Tongue (tissue), 2 donors: ENCODE measurements around the gene TUSC2. TPM values are rescaled to one million over a fixed set of nuclear protein-coding genes. Genes with fewer than 3 reads are reported as not detected.
A peak's percentile ranks its signal among the peaks of the same experiment; 100 is the strongest.

Experiments
- DNase-seq: peaks from one replicate; pipeline ENCODE4 v3.0.0-alpha.2; 2015
- total RNA-seq: library from RNA; depleted of rRNA; stranded (reverse); fragments of >200 nt; gene quantifications from one replicate; pipeline ENCODE4 v1.2.3, GENCODE V29; 2014

TUSC2 gene
- total RNA-seq, 1 donor from 2014 or later: 40.0 TPM

DNA sequence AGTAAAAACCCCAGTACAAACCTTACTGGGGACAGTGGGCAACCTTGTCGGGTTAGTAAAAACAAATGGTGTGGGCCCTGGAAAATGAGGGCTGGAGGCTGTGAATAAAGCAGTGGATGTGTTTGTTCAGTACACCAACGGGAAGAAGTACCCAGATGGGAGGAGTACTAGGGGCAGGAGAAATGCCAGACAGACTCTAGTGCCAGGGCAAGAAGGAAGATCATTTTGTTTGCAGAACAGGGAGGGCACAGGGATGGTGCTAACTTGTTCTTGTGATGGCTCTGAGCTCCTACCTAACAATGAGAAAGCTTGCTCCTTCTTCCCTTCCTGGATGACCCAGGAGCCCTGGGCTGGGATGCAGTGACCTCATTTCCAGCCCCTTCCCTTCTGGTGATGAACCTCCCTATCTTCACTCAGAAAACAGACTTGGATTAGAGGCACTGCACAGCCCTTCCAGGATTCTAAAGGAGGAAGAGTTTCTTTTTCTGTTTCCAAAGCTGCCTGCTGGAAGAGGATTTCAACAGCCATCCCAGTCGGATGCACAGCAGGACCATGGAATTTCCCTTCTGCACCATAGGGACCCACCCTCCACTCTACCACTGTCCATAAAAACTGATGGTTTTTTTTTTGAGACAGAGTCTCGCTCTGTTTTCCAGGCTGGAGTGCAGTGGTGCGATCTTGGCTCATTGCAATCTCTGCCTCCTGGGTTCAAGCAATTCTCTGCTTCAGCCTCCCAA lies 6.5 kb upstream of the TUSC2 start:
- DNase-seq: no peak

DNA sequence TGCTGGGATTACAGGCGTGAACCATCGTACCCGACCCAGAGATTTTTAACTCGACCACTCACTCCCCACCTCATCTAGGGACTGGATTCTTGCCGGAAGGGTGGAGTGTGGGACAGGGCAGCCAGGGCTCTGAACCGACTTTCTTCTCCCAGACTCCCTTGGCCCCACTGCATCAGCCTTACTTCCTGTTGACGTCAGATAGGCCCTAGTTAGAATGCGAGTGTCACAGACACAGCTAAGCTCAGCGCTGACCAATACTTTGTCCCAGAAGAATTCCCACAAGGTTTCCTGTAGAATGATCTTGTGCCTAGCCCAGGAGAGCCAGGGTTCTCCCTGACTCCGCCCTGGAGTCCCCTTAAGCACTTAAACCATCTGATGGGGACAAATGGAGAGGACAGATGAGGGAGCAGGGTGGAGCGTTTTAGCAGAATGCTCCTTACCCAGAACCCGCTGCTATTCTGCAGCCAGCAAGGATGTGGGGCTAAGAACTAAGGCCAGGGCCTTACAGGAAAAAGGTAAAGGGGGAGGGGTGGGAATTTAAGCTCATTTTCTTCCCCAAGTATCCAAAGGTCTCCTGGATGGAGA lies 5.8 kb upstream of the TUSC2 start:
- no peak for DNase-seq

DNA sequence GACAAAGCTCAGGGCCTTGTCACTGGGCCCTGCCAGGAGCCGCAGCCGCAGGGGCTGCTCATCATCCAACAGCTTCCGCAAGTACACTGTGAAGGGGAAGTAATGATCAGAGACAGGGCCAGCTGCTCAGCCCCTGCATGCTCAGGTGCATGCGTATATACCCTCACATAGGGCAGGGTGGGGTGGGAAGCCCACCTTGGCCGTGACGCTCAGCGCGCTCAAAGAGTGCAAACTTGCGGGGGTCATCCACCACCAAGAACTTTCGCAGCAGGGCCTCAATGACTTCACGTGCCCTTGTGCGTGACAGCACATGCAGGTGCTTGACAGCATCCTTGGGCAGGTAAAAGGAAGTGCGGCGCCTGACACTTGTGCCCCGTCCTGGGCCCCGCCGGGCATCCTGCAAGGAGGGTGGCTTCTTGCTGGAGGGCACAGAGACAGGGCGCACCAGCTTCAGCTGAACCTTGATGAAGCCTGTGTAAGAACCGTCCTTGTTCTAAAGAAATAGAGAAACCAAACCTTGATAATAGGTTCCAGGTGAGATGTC lies 3.4 kb upstream of the TUSC2 start:
- DNase-seq: no peak

DNA sequence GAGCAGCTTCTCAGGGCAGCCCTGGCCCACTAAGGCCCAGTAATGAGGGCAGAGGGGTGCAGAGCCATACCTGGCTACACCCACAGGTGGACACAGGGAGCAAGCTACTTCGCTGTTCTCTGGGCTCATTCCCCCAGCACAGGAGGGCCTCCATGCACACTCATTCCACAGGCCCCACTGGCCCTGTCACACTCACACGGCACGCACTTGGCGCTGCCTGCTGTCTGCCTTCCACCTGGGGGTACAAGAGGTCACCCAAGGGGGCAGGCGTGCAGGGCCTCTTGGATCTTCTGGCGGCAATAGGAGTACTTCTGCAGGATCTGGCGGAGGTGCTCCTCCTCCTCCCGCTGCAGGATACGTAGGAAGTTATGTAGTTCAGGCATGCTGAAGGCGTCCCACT lies 2.3 kb upstream of the TUSC2 start:
- no peak for DNase-seq

DNA sequence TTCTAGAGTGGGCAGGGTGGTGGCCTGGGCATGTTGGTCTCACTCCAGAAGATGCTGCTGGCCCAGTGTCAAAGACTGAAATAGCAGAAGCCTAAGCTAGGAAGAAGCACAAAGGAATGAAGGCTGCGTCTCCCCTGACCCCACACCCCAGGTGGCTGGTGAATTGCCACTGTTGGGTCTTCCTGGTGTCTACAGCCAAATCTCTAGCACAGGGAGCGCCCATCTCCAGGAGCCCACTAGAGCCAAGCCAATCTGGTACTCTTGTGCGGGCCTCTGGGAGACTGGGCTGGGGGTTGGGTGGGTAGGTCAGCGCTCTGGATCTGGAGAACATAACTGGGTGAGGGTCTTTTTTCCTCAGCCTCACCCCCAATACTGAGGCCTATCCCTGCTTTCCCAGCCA lies 894 bp downstream of the TUSC2 start:
- no peak for DNase-seq

DNA sequence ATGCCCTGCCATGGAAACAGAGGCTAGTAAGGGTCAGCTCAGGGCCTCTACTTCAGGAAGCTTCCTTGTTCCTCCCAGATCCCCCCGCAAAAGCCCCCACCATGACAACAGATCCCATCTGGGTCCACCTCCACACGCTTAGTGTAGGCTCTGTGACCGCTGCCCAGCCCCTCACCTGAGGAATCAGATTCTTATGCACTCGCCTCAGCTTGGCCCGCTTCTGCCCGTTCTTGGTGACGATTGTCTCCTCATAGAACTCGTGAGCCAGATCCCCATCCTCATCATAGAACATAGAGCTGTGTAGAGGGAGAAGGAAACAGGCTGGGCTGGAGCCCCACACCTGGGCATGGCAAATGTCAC lies 1.9 kb downstream of the TUSC2 start:
- no peak for DNase-seq

DNA sequence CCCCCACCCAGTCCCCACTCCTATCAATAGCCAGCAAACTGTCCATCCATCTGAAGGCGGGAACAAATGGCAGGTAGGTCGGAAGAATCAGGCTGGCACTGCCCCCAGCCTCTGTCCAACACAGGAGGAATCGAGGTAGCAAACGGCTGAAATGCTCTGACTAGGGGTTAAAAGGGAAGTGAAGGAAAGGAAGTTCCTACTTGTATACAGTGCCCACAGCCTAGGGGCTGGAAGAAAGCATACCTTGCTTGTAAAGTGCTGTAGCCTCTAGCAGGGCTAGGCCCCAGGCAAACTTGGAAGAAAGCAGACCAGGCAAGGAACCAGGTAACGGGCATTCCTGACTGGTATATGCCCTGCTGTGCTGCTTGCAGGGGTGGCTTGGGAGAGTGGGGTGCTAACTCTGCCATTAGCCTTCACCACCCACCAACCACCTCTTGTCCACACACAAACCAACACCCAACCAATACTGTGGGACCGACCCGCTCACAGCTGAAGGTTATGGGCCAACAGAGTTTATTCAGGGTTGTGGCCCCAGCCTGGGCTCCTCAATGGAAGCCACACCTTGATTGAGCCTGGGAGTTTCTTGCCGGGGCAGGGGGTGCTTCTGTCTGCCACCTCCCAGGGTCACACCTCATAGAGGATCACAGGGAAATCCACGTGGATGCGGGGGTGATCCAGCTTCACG lies 2.4 kb downstream of the TUSC2 start:
- no peak for DNase-seq

DNA sequence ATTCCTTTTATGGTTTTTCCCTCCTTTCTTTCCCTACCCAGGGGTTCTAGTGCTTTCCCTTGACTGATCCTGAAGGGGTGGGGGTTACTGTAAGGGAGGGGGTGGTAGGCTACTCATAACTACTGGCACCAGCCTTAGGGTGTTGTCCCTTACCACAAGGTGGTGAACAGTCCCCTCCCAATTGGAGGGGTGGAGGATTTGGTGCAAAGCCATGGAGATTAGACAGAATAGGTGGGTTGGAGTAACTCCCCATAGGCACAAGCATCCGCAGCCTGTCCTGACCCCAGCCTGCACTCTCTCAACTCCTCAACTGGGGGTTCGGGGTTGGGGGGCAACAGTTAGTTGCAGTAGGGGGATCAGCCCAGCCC lies 2.9 kb downstream of the TUSC2 start:
- no peak for DNase-seq

DNA sequence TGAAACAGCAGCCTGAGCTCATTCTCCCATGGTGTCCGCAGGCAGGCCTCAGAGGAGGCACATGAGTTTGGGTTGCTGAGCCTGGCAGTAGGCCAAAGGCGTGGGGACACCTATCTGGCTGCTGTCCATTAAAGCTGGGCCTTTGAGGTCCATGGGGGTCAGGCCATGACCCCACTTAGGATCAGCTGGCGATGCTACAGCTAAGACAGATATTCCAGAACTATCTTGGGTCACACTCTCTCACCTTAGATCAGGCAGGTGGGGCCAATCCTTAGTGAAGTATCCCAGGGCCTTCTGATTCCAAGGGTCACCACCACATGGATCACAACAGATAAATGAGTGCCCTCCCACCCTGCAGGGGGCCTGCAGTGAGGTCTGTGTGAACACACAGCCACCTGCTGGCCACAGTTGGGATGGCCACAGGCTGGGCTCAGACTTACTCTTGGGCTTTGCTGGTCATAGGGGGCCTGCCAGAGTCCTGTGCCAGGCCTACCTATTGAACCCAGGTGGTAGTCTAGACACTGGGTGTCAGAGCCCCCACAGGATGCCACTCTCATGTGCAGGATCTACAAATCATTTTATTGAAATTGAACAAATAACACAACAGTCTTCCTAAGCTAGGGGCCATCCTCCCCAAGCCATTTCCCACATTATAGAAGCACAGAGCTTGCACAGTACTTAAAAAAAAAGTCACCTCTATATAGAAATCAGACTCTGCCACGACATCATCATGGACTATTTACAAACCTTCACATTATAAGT lies 3.5 kb downstream of the TUSC2 start:
- peak; percentile 70 for DNase-seq

DNA sequence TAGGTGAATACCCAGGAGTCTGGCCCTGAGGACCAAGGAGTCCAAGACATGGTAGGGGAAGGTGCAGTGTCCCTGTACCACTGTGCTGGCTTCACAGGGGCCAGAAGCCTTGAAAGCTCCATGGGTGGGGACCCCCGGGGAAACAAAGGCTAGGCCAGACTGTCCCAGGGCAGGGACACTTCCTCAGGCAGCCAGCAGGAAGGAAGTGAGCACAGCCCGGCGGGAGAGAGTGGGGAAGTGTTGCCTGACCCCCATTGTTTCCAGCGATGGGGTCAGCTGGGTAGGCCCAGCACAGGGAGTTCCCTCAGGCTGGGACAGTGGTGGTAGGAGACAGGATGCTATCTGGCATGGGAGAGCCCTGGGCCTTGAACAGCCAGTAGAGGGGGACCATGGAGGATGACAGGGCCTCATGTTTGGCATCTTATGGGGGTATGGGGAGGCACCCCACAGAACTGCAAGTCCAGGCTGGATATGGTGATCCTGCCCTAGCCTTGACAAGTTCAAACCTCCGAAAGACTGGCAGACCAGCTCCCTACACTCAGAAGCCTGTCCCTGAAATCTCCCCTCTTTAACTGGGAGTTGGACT lies 4.3 kb downstream of the TUSC2 start:
- DNase-seq: no peak

DNA sequence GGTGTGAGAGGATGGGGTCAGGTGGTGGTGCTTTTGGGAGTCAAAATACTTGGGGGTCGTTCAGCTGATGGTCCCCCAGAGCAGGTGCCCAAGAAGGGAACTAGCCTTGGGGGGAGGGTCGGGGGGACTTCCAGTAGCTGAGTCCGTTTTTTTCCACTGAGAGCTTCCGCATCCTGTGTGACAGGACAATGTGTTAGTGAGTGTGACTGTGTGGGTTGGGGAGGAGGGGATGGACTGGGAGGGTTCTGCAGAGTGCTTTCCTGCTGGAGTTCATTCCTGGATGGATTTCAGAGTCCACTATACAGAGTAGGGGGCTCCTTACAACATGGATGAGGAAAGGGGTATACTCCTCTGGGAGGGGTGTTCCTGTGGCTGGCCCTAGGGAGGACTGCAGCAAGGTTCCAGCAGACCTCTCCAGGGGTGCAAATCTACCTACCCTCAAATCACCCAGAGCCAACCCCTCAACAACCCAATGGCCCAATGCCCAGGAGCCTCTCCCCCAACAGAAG lies 4.9 kb downstream of the TUSC2 start:
- no peak for DNase-seq

DNA sequence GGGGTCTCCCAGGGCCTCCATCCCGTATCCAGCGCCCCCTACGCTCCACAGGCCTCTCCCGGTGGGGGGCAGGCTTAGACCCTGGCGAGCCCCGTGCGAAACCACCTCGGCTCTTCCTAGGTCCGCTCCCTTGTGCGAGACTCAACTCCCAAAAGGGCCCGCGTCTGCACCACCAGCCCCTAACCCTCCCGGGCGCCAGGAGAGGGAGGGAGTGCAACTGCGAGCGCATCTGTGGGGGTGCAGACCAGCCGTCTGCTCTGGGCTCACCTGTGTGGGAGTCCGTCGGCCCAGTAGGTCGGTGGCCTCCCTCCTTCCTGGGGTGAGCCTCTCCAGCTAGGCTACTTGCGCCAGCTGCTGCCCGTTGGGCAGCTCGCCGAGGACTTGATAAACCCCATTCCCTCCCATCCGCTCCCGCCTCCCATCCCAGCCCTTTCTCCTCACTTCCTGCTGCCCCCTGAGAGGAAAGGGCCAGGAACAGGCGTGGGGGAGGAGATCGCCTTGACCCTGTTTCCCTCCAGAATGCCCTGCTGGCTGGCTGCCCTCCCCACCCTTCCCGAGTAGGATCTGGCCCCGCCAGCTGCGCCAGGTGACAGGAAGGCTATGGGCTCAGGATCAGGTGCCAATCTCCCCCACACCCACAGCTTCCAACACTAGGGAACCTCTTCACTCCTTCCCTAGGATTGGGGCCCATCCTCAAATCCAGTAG lies 5.5 kb downstream of the TUSC2 start, which contains the start of gene HYAL2:
Gene HYAL2, minus strand, starts transcription at position 360 of the 706 bp plus-strand sequence. CDS start 2,256 bp downstream, outside the sequence.
- no peak for DNase-seq

DNA sequence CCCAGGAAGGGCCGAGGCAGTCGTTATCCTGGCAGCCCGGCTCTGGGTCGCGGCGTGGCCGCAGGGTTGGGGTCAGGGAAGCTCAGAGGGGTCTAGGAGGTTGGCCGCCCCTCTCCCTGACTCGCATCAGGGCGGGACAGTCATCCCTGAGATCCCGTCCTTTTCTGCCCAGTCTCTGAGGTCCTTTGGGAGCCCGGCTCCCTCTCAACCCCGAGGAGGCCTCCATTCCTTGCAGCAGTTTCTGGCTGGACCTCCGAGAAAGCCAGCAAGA lies 6.0 kb downstream of the TUSC2 start:
- no peak for DNase-seq

DNA sequence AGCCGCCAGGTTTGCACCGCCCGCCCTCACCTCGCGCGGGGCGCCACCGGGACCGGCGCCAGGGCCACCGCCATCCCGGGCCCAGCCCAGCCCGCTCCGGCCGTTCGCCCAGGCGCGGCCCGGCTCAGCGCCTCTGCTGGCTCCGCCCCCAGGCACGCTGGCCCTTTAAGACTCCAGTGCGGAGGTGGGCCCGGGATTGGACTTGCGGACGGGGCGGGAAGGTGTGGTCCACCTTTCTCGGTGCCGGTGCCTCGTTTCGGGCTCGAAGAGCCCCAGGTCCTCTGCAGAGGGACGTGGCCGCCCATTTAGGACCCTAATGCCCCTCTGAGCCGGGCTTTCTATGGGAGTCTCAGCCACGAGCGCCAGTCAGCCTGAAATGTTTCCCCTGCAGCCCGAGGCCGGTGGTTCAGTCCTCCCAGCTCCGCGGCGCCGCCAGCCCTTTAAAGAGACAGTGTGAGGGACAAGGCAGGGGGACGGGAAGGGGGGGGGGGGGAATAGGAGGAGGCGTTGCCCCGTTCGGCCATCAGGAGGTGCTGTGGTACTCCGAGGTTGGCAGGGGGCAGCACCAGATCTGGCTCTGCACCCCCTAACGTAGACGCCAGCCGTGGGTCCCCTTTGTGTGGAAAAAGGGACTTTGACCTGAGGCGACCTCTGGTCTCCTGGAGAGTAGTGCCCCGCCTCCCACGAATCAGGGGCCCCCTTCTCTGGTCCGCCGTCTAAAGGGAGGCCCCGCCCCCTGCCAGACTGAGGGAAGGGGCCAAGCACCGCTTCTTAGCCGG lies 6.5 kb downstream of the TUSC2 start:
- peak; percentile 96 for DNase-seq

DNA sequence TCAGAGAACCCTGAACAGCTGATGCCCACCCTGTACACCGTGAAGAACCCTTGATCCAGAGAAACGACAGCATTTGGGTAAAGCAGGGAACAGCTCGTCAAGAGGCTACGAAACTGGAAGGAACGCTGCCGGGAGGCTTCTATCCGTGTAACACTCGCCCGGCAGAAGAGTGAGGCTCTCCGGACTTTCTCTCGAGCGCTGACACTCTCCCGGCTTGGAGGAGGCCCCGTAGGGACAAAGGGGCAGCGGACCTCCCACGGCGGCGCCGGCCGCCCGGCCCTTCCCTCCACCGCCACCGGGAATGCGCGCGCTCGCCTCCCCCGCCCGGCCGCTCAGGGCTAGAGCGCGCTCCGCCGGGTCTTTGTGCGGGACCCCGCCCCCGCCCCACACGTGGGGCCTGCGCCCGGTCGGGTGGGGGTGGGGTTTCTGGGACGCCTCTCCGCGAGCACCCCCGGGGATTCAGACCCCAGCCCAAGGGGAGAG lies 7.1 kb downstream of the TUSC2 start:
- DNase-seq: peak; percentile 91

DNA sequence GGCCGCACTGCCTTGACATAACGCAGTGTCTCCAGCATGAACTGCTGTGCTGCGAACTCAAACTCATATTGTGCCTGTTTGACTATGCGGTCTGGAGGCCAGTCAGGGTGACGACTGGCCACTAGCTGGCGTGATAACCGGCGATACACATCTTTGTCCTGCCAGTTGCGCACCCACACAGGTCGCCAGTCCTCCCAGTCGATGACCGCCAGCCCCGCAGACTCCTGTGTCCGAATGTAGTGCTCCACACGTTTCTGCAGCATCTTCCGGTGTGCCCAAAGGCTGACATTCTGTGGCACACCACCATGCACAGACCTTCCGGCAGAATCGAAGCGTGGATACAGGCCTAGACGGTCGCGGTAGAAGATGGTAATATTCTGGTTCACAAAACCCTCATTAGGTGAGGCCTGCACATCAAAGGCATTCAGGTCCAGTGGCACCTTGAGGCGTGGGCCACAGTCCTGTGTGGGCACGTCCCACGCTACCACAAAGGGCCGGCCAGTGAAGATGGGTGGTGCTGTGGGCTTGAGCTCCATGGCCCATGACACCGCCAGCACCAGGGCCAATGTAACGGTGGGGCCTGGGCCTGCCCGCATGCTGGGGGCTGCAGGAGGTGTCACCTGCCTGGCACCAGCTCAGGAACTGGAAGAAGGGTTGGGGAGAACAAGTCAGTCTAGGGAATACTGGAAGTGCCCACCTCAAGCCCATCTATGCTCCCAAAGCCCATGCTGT lies 8.0 kb downstream of the TUSC2 start:
- no peak for DNase-seq

DNA sequence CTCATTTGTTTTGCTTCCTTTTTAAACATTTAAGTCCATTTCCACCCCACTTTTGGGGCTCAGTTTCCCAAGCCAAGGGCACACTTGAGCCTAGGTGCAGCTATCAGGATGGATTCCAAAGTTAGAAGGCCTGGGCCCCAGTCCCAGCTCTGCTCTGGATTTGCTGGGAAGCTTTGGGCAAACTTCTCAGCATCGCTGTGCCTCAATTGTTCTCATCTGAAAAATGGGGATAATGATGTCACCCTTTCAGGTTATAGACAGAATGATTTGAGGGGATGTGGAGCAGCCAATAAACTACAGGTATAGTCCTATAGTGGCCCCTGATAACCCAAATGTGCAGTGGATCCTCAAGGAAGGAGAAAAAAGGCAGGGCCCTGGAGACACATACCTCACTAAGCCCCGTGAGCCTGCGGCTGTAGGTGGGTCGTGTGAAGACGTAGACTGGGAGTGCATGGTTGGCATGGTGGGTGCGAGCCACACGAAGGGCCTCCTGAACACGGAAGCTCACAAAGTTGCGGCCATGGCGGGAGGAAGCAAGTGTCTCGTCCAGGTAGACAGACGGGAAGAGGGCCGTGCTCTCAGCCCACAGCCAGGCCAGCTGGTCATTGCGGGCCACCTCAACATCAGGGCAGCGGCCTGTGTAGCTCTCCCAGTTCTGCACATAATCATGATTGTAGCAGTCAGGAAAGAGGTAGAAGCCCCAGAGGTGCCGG lies 8.7 kb downstream of the TUSC2 start:
- no peak for DNase-seq

DNA sequence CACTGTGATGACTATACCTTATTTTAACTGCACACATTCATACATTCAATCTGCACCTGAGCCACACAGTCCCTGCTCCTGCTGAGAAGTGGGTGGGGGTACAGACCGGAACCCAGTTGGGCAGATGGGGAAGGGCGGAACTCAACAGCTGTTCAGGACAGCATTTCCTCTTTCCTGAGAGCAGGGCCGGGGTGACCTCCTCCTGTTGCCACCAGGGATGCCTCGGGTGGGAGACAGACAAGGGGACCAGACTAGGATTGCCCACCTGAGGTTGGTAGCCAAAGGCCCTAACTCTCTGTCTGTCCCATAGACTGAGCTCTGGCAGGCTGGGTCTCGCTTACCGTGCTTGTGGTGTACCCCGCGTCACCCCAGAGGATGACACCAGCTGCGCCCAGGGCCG lies 9.4 kb downstream of the TUSC2 start:
- DNase-seq: no peak

DNA sequence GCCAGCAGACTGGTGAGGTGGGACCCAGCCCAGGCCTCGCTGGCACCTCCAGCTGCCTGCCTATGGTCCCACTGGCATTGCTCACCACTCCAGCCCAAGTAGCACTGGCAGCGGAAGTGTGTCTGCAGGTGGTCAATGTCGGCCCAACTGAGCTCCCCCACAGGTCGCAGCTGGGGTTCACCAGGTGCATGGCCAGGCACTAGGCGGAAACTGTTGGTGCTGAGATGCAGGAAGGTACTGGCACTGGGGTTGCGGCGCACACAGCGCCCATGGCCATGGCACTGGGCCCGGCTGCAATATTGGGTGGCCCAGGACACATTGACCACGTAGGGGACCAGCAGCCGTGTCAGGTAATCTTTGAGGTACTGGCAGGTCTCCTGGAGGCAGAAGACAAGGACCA lies 9.9 kb downstream of the TUSC2 start:
- no peak for DNase-seq
